Measurements from ENCODE around the gene SLC2A13. TPM values are rescaled to one million over a fixed set of nuclear protein-coding genes. Genes with fewer than 3 reads are reported as not detected.
"Not testable (repeated sequence)": the region's sequence is repeated elsewhere in the genome, so short reads cannot be mapped to it uniquely, and the experiment has no call there.

The SLC2A13 gene
- total RNA-seq, 1 donor from 2014 or later: 13.0 TPM

DNA sequence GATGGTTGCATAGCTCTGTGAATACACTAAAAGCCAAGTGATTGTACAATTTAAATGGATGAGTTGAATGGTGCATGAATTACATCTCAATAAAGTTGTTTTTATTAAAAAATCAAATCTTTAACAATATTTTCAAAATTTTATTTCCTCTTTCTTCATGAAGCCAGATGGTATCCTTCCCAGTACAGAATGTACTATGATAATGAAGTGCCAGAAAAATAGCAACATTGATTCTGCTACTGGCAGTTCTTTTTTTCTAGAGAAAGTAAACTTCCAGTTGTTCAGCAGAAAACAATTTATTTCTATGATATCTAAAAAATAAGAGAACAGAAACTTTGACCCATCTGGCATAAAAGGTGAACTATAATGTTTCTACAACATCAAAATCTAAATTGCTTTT lies 61.5 kb downstream of the SLC2A13 start:
- DNase-seq (ENCODE audit: low spot score): no peak

DNA sequence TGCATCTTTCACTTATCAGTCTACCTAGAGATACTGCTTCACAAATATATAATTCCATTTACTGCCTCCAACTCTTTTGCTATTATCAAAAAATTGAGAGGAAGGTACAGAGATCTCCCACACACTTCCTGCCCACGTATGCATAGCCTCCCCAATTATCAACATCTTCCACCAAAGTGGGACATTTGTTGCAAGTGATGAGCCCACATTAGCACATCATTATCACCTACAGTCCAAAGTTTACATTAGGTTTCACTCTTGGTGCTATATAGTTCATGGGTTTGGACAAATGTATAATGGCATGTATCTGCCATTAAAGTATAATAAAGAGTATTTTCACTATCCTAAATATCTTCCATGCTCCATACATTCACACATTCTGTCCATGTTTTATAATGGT lies 66.3 kb downstream of the SLC2A13 start:
- DNase-seq (ENCODE audit: low spot score): no peak

DNA sequence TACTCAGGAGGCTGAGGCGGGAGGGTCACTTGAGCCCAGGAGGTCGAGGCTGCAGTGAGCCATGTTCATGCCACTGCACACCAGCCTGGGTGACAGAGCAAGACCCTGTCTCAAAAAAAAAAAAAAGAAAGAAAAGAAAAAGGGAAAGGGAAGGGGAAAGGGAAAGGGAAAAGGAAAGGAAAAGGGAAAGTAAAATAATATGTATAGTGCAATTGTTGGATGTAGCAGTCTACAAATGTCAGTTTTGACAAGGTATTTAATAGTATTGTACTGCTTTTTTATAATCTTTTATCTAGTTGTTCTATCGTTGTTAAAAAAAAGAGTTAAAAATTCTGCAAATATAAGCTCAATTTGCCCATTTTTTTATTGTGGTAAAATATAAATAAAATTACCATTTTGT lies 67.3 kb downstream of the SLC2A13 start:
- no peak for DNase-seq (ENCODE audit: low spot score)

DNA sequence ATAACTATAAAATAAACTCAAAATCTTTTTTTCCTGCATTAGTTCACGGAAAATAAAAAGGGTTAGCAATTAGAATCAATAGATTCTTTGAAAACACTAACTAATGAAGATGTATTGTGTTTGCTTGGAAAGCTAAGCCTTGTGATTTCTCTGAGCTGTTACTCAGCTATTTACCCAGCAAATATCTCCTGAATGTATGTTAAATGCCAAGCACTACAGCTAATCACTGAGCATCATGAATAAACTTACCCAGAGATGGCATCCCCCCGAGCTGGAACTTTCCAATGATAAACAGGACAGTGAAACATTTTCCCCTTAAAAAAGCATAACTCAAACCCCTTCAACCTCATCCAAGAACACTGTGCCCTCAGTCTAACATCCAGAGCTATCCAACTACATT lies 71.2 kb downstream of the SLC2A13 start:
- no peak for DNase-seq (ENCODE audit: low spot score)

DNA sequence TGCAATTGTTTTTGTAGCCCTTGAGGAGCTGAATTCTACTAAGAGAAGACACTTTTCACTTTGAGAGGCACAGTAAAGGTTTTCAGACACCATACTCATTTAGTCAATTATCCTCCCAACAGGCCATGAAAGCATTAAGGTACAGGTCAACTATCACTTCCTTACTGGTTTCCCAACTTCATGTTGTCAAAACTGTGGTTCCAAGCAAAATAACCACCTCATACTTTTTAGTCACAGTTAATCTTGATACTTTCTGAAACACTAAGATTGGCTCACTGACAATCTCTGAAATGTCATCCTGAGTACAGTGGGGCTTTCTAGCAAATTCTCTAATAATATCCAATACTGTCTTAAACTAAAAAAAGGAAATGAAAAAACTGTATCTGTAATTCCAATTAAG lies 71.7 kb downstream of the SLC2A13 start:
- no peak for DNase-seq (ENCODE audit: low spot score)

DNA sequence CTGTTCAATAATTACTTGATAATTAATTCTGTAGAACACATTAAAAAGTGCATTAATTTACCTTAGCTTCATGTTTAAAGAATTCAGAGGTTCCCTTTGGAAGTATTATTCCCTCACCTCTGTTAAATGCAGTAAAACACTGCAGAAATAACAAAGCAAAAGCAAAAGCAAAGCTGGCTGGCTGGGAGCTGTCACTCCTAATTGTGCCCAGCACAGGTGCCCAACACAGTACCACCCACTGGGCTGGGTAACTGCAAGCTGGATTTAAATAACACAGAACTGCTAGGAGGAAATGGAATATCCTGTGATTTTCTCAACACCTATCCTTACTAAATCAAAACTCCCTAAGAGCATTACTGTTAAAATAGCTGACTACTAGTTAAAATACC lies 72.6 kb downstream of the SLC2A13 start:
- no peak for DNase-seq (ENCODE audit: low spot score)

DNA sequence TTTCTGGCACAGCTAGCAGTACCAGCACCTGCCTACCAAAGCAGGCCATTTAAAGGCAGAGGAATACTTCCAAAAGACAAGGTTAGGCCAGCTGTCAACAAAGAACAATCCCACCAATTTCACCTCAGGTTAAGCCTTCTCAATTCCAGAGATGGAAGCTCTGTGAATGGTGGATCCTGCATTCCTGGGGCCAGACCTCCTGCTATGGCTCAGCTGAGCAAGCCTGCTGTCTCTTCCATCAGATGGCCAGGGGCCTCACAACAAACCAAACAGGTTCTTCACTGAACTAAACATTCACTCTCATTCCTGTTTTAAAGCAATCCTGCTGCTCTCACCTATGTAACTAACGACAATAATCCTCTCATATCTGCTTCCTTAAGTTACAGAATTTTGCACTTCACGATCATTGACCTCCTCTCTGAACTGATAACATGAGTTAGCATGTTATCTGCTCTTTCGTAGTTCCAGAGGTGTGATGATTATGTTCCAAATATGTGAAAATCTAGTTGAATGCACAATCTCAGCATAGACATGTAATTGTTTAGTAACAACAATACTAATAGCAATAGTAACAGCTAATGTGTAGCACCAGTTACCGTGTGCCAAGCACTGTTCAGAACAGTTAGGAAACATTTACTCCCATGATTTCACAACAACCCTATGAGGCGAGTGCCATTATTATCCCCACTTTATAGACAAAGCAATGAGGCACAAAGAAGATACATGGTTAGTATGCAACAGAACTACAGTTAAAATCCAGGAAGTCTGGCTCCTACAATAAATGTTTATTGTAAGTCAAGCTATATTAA lies 73.2 kb downstream of the SLC2A13 start:
- no peak for DNase-seq (ENCODE audit: low spot score)

DNA sequence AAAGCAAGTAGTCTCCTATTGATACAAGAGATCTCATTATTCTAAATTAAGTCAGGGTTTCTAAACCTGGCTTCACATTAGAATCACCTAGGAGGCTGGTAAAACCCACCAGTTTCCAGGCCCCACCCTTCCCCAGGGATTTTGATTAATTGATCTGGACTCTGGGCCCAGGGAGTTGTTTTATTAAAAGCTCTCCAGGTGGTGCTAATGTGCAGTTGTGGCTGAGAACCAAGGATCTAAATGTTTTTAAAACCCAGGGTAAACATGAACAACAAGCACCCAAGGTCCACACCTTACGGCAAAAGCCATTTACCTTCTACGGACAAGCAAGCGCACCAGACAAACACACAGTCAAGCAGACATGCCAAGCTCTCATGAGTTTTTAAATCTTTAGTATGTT lies 73.9 kb downstream of the SLC2A13 start:
- no peak for DNase-seq (ENCODE audit: low spot score)

DNA sequence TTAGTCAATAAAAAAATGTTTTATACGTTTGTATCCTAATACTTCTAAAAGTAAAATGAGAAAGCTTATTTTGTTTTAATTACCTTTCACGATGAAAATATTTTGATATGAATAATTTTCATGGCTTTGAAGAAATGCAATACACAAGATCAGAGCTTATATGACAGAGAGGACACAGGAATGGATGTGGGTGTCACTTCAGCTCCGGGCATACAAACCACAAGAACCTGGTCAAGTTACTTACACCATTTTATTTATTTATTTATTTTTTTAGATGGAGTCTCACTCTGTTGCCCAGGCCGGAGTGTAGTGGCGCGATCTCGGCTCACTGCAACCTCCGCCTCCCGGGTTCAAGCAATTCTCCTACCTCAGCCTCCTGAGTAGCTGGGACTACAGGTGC lies 74.9 kb downstream of the SLC2A13 start:
- DNase-seq (ENCODE audit: low spot score): not testable (repeated sequence)

DNA sequence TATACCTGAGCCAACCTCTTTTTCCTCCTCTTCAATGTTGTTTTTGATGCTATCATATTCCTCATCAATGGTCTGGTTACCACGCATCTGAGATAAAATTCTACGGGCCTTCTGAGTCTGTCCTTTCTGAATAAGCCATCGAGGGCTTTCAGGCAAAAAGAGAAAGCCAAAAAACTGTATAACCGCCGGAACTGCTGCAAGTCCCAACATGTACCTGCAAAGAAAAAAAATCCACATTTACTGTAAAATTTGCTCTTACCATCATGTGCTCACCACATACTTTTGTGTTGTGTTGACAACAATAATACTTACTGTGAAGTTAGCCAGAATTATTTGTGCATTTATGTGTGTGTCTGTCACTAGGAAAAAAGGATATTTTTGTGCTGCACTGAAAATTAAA lies 77.6 kb downstream of the SLC2A13 start:
- DNase-seq (ENCODE audit: low spot score): no peak

DNA sequence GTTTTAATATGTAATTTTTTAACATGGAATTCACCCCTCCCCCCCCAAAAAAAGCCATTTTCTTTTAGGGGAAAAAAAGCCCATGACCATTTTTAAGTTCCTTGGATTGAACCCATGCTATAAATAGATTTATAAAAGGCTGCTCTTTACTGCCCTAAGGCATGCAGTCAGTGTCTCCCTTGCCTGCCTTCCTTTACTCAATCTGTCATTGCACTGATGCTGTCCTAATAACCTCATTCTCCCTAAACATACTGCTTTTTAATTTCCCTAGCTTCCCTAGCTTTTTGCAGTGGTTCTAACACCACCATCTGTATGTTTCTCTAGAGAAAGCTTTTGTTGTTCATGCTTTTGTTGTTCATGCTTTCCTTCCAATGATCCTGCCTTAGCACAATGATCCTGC lies 83.0 kb downstream of the SLC2A13 start:
- no peak for DNase-seq (ENCODE audit: low spot score)

DNA sequence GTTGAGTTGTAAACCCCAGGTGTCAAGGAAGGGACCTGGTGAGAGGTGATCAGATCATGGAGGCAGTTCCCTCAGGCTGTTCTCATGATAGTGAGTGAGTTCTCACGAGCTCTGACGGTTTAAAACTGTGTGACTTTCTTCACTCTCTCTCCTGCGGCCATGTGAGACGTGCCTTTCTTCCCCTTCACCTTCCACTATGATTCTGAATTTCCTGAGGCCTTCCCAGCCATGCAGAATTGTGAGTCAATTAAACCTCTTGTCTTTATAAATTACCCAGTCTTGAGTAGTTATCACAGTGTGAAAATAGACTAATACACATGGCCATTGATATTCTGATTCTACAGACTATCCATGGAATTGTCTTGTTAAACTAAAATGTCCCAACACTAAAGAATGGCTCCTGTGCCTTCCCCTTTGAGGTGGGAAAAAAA lies 85.6 kb downstream of the SLC2A13 start:
- DNase-seq (ENCODE audit: low spot score): no peak

DNA sequence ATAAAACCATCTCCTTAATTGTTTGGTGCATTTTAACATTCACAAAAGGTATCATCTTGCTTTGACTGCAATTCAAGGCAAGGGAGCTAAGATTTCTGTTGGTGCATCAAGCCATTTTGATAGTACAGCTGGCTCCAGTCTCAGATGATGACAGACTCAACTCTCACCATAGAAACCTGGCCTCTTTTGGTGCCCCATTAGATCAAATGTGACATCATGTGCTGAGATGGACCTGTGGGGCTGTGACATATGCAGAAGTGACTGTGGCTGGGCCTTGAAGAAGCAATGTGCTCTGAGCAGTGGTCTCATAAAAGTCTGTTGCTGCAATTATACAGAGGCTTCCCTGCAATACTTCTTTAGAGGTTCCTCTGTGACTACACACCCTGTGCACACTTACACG lies 88.4 kb downstream of the SLC2A13 start:
- no peak for DNase-seq (ENCODE audit: low spot score)

DNA sequence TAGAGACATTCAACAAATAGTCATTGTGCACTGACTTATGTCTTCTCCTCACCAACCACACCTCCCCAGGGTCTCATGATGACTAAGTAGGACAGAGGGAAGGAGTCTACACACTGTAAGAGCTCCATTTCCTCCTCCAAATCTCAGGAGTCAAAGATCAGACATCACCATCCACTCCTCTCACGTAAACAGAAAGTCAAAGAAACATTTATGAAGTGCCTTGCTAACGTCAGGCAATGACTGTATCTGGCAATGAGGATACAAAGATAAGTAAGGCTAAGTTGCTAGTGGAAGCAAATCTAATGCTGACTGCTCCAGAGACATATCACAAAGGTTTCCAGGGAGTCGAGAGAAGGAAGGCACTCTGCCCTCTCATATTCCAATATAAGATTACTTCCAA lies 88.9 kb downstream of the SLC2A13 start:
- DNase-seq (ENCODE audit: low spot score): no peak

DNA sequence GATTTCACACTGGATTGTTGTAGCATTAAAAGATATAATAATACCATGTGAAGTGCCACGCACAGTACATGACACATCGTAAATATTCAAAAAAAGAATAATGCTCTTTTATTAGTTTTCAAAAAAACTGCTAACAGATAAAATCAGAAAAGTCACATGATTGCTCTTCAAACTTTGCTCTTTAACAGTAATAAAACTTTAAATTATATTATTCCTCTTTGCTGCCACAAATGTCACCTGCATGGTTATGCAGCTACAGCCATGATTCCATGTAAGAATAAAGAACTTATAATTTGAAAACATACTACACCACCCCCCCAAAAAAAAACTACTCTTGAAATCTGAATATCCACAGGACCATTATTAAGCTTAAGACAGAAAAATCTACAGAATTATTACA lies 90.0 kb downstream of the SLC2A13 start:
- DNase-seq (ENCODE audit: low spot score): no peak

DNA sequence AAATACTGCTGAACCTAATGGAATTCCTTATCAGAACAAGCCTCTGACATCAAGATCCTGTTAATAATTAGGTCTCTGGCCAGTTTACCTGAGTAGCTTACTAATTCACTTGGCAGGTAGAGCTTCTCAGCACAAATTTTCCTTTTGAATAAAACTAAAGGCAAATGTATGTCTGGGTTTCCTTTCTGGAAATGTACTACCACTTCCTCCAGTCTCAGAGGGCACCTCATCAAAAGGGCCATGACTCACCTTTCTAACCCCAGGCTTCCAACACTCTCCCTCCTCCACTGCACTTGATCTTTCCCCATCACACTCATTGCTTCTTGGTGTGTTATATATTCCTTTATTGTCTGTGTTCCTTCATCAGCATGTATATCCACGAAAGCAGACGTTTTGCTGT lies 90.5 kb downstream of the SLC2A13 start:
- DNase-seq (ENCODE audit: low spot score): no peak

DNA sequence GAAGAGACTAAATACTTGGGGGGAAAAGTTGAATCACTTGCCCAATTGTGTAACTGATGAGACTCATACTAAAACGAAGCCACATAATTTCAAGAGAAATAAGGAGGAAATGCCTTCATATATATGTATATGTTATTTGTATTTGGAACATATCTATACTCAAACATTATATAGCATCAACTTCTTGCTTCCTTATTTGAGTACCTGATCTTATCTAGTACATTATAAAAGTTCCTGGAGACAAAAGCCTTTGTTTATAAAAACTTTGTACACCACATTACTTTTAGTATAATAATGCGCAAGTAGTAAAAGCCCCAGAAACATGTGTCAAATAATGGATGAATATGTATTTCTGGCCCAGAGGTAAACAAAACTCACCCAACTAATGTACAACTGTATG lies 92.0 kb downstream of the SLC2A13 start:
- no peak for DNase-seq (ENCODE audit: low spot score)

DNA sequence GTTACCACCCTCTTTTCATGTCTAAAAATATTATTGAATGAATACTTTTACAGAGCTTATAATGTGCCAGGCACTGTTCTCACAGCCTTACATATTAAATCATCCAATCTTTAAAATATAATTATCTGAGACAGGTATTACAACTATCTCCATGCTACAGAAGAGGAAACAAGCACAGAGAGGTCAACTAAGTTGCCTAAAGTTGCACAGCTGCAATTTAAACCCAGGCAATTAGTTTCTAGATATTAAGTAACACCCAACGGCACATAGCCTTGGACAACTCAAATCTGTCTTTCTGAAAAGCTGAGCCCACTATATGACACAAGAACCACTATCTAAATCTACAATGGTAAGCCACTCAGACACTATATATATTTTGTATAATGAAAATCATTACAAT lies 92.6 kb downstream of the SLC2A13 start:
- DNase-seq (ENCODE audit: low spot score): no peak

DNA sequence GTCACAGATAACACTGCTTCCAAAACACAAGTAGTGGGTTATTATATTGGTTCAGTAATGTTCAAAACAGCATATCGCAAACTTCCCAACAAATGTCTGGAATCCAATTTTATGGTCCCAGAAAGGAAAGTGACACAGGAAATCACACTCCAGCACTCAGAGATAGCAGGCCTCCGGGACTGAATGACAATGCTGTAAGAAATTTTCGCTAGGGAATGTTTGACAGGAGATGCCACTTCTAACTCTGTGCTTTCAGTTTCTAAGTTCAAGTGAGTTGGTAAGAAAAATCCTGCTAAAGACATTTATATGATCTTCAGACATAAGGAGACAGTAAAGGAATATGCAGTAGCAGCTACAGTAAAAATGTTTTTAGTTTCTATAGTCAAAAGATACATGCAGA lies 93.2 kb downstream of the SLC2A13 start:
- DNase-seq (ENCODE audit: low spot score): no peak

DNA sequence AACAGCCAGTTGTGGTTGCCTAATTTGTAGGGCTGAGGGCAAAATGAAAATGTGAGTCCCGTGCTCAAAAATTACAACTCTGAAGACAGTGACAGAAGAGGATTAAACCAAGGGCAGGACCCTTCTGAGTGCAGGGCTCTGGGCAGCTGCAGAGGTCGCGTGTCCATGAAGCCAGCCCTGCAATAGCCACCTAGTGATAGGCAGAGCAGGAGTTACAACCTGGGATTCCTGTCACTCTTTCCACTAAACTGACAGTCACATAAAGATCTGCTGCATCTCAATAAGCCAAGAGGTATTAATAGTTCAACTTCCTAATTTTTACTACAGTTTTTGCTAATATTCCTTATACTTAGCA lies 94.1 kb downstream of the SLC2A13 start:
- DNase-seq (ENCODE audit: low spot score): no peak

DNA sequence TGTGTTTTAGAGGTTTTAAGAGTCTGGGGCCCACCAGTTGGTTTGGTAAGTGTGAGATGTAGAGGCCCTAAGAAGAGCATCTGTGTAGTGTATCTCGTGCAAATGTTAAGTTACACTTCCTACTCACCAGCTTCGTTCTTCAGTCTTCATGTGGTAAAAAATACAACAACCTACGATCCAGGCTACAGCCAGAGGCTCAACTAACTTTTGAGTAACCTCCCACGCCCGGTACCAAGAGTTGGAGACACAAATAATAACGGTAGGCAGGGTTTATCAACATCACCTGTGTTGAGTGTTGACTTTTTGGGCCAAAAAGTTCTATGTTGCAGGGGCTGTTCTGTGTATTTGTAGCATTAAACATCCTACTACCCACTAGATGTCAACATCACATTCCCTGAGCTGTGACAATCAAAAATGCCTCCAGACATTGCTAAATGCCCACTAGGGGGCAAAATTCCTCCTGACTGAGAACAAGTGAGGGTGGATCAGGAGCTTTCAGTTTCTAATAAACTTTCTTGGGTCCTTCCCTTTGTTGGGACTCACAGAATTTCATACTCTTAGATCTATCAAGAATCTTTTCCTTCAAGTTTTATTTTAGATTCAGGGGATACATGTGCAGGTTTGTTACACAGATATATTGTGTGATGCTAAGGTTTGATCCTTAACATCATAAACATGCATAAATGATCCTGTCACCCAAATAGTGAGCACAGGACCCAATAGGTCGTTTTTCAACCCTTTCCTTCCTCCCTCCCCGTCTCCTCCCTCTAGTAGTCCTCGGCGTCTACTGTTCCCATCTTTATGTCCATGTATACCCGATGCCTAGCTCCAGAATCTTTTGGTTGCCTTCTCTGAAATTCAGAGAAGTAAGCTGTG lies 94.7 kb downstream of the SLC2A13 start:
- no peak for DNase-seq (ENCODE audit: low spot score)
